ENCODE measurements around the gene PSMD1.

GRCh38 chr2:231201475-231201814 is 144.8 kb downstream of the PSMD1 start:
- TF ChIP-seq CTCF (IDR thresholded peaks at IDR 0.05; ENCODE audit: control extremely low read depth in 1 of 3, insufficient read depth in 1 of 3, low read depth in 1 of 3, low read length in 3 of 3) (no peak), USF2 (IDR thresholded peaks at IDR 0.05; ENCODE audit: low read length) (no peak), GTF2F1 (IDR thresholded peaks at IDR 0.05; ENCODE audit: borderline replicate concordance, low read depth, low read length) (no peak), JUN (IDR thresholded peaks at IDR 0.05; ENCODE audit: low read depth, low read length) (no peak)
